DOHH2 (cell line): ENCODE results near the gene ACCSL.

Experiments
- CTCF ChIP-seq: fragments of 200-600 bp; sonication (generic); IDR thresholded peaks from one replicate; pipeline ENCODE4 v1.5.1; 2014; ENCODE audit warnings: antibody characterized with exemption, mild to moderate bottlenecking, low read depth, low read length; ENCODE audit not compliant: poor library complexity, severe bottlenecking
- EZH2phosphoT487 ChIP-seq: fragments of 200-600 bp; sonication (generic); IDR thresholded peaks from 2 replicates; pipeline ENCODE4 v1.6.1; 2017; ENCODE audit warnings: borderline replicate concordance, mild to moderate bottlenecking, antibody characterized with exemption, low read length, moderate library complexity, mixed read lengths

- TF ChIP-seq CTCF (peak; percentile 80), EZH2phosphoT487 (no peak)
These were observed 46.6 kb downstream of the ACCSL start for GRCh38 chr11:44094260-44094868.
